GM19455 (cell line): ENCODE data around the gene GRIN2C.

ENCODE experiments used
- ATAC-seq: cut with Tn5 transposase; IDR thresholded peaks from one replicate; pipeline ENCODE4 v1.9.1; 2021; ENCODE audit not compliant: unreplicated experiment

Gene GRIN2C

GRCh38 chr17:74803971-74804370, 55.7 kb downstream of the GRIN2C start:
- no peak for ATAC-seq

GRCh38 chr17:74803388-74803930, 56.2 kb downstream of the GRIN2C start:
- no peak for ATAC-seq

GRCh38 chr17:74801896-74802295, 57.8 kb downstream of the GRIN2C start:
- no peak for ATAC-seq

GRCh38 chr17:74800531-74800930, 59.2 kb downstream of the GRIN2C start:
- no peak for ATAC-seq

- ATAC-seq = no peak
These were observed 60.6 kb downstream of the GRIN2C start for GRCh38 chr17:74799097-74799496.

- no peak for ATAC-seq
These were observed 61.4 kb downstream of the GRIN2C start for GRCh38 chr17:74798239-74798707.

GRCh38 chr17:74797824-74798223, 61.9 kb downstream of the GRIN2C start:
- no peak for ATAC-seq

- ATAC-seq = no peak
These were observed 62.8 kb downstream of the GRIN2C start for GRCh38 chr17:74796866-74797265.

GRCh38 chr17:74796211-74796610, 63.5 kb downstream of the GRIN2C start:
- ATAC-seq = no peak

GRCh38 chr17:74795327-74796020, 64.2 kb downstream of the GRIN2C start:
- no peak for ATAC-seq

GRCh38 chr17:74792586-74793105, 67.0 kb downstream of the GRIN2C start:
- ATAC-seq = no peak
